ENCODE measurements around the gene MMP27.

MMP27 gene

DNA sequence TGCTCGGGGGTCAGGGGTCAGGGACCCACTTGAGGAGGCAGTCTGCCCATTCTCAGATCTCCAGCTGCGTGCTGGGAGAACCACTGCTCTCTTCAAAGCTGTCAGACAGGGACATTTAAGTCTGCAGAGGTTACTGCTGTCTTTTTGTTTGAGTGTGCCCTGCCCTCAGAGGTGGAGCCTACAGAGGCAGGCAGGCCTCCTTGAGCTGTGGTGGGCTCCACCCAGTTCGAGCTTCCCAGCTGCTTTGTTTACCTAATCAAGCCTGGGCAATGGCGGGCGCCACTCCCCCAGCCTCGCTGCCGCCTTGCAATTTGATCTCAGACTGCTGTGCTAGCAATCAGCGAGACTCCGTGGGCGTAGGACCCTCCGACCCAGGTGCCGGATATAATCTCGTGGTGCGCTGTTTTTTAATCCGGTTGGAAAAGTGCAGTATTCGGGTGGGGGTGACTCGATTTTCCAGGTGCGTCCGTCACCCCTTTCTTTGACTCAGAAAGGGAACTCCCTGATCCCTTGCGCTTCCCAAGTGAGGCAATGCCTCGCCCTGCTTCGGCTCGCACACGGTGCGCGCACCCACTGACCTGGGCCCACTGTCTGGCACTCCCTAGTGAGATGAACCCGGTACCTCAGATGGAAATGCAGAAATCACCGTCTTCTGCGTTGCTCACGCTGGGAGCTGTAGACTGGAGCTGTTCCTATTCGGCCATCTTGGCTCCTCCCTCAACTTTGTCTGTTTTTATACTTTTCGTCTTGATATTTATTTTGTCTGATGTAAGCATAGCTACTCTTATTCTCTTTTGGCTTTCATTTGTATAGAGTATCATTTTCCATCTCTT is 41.4 kb upstream of the MMP27 start:
- TF ChIP-seq, protein P1, sequence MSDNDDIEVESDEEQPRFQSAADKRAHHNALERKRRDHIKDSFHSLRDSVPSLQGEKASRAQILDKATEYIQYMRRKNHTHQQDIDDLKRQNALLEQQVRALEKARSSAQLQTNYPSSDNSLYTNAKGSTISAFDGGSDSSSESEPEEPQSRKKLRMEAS (IDR thresholded peaks at IDR 0.05): 0 out of 2 replicates have a peak, but pooled peaks have one; percentile 26
- peak; percentile 73 for TF ChIP-seq EGR1 (IDR thresholded peaks at IDR 0.05)
- peak; percentile 54; the same call in 1 of the 2 replicates for TF ChIP-seq YY1 (IDR thresholded peaks at IDR 0.05; ENCODE audit: low read depth)

DNA sequence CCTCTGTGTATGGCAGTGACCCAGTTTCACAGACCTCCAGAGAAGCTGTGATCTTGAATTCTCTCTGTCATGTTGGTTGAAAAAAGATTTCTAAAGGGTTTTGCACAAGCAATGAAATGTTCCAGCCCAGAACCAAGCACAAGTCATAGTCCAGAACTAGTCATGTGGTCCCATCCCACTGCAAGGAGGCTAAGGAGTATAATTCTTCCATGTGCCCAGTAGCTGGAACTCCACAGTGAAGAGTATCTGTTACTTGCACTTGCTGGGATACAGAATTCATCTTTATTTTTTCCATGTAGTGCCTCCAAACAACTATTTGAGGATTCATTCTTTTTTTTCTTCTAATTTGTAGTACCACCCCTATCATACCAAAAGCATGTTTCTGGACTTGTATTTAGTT is 29.1 kb upstream of the MMP27 start:
- TF ChIP-seq YY1 (IDR thresholded peaks at IDR 0.05; ENCODE audit: low read depth): no peak
- no peak for TF ChIP-seq FOXM1 (IDR thresholded peaks at IDR 0.05; ENCODE audit: borderline replicate concordance, low read depth)
- no peak for TF ChIP-seq TCF12 (IDR thresholded peaks at IDR 0.05; ENCODE audit: low read depth)
- no peak for TF ChIP-seq CEBPB (IDR thresholded peaks at IDR 0.05)
- no peak for TF ChIP-seq RAD21 (IDR thresholded peaks at IDR 0.05; ENCODE audit: low read depth)
- TF ChIP-seq EP300 (IDR thresholded peaks at IDR 0.05; ENCODE audit: borderline replicate concordance): no peak
- TF ChIP-seq, protein P2, sequence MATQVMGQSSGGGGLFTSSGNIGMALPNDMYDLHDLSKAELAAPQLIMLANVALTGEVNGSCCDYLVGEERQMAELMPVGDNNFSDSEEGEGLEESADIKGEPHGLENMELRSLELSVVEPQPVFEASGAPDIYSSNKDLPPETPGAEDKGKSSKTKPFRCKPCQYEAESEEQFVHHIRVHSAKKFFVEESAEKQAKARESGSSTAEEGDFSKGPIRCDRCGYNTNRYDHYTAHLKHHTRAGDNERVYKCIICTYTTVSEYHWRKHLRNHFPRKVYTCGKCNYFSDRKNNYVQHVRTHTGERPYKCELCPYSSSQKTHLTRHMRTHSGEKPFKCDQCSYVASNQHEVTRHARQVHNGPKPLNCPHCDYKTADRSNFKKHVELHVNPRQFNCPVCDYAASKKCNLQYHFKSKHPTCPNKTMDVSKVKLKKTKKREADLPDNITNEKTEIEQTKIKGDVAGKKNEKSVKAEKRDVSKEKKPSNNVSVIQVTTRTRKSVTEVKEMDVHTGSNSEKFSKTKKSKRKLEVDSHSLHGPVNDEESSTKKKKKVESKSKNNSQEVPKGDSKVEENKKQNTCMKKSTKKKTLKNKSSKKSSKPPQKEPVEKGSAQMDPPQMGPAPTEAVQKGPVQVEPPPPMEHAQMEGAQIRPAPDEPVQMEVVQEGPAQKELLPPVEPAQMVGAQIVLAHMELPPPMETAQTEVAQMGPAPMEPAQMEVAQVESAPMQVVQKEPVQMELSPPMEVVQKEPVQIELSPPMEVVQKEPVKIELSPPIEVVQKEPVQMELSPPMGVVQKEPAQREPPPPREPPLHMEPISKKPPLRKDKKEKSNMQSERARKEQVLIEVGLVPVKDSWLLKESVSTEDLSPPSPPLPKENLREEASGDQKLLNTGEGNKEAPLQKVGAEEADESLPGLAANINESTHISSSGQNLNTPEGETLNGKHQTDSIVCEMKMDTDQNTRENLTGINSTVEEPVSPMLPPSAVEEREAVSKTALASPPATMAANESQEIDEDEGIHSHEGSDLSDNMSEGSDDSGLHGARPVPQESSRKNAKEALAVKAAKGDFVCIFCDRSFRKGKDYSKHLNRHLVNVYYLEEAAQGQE (IDR thresholded peaks at IDR 0.05; ENCODE audit: low read depth): no peak
- TF ChIP-seq ZBTB7A (IDR thresholded peaks at IDR 0.05; ENCODE audit: low read depth): no peak
- TF ChIP-seq, protein P3, sequence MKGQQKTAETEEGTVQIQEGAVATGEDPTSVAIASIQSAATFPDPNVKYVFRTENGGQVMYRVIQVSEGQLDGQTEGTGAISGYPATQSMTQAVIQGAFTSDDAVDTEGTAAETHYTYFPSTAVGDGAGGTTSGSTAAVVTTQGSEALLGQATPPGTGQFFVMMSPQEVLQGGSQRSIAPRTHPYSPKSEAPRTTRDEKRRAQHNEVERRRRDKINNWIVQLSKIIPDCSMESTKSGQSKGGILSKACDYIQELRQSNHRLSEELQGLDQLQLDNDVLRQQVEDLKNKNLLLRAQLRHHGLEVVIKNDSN (IDR thresholded peaks at IDR 0.05): no peak
- no peak for TF ChIP-seq TAF1 (IDR thresholded peaks at IDR 0.05; ENCODE audit: low read depth)
- TF ChIP-seq CREB1 (IDR thresholded peaks at IDR 0.05; ENCODE audit: low read depth): no peak
- TF ChIP-seq, protein P1 (IDR thresholded peaks at IDR 0.05): no peak
- TF ChIP-seq TEAD4 (IDR thresholded peaks at IDR 0.05): no peak
- no peak for TF ChIP-seq NFIC (IDR thresholded peaks at IDR 0.05)
- no peak for TF ChIP-seq EGR1 (IDR thresholded peaks at IDR 0.05)

DNA sequence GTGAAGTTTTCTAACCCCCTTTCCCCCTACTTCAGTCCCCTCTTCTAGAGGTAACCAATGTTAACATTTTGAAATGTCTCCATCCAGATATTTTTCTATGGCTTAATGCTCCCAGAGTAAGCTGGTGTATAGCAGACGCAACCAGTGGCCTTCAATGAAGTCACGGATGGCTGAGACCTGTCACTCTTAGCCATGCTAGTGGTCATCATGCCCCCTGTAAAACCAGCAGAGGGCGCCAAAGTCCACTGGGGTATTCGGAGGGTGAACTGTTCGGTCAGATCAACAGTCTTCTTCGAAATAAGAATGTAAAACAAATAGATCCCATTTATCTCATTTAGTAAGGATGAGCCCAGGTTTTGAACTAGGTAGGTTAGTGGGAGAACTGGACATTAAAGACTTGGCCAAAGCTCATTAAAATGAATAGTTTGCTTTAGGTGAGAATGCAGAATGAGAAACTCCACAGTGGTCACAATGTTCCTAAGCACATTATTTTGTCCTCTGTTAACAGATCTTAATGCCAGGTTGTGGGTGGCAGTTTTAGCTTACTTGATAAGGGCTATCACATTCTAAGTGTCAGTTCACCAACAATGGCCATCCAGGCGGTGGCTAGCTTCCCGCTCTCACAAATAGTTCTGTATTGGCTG is 27.8 kb upstream of the MMP27 start:
- TF ChIP-seq, protein P2 (IDR thresholded peaks at IDR 0.05; ENCODE audit: low read depth): no peak
- no peak for TF ChIP-seq CREB1 (IDR thresholded peaks at IDR 0.05; ENCODE audit: low read depth)
- no peak for TF ChIP-seq EGR1 (IDR thresholded peaks at IDR 0.05)
- TF ChIP-seq ZBTB7A (IDR thresholded peaks at IDR 0.05; ENCODE audit: low read depth): no peak
- peak; percentile 88 for TF ChIP-seq RAD21 (IDR thresholded peaks at IDR 0.05; ENCODE audit: low read depth)
- TF ChIP-seq, protein P3 (IDR thresholded peaks at IDR 0.05): no peak
- TF ChIP-seq TCF12 (IDR thresholded peaks at IDR 0.05; ENCODE audit: low read depth): no peak

DNA sequence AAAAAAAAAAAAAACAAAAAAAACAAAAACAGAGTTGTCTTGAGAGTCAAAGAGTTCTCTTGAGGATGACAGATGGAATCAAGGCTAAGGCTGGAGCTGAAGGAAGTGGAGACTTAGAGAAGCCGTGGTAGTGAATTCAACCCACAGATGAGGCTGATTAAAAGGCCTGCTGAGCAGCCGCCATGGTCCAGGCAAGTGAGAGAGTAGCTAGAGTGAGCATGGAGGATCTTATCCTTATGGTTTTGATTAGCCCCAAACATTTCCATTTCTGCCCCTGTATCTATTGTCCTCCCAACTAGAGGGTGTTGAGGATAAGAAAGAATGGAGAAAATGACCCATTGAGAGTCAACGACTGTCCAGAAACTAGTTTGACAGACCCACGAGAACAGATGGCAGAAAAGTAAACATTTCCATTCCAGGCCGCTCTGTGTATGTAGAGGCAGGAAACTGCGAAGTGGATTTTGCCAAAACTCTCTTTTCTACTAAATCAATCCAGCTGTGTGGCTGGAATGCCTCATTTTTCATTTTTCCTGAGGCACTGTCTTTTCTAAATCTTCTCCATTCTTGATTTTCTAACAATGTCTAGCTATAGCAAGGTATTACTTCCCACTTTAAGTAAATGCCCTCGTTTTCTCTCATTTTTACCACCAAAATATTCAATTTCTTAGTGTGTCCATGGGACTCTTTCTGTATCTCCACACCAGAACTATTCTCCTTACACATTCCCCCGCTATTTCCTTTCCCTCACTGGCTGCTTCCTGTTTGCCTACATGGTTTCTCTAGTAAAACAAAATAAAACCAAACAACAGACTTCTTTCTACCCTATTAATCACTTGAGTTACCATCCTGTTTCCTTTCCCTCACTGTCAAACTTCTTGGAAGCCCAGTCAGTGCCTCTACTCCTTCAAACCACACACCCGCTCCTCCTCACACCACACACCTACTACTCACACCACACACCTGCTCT is 24.6 kb upstream of the MMP27 start:
- TF ChIP-seq RAD21 (IDR thresholded peaks at IDR 0.05; ENCODE audit: low read depth) (no peak), ZBTB7A (IDR thresholded peaks at IDR 0.05; ENCODE audit: low read depth) (no peak), NFIC (IDR thresholded peaks at IDR 0.05) (no peak), TEAD4 (IDR thresholded peaks at IDR 0.05) (no peak)

DNA sequence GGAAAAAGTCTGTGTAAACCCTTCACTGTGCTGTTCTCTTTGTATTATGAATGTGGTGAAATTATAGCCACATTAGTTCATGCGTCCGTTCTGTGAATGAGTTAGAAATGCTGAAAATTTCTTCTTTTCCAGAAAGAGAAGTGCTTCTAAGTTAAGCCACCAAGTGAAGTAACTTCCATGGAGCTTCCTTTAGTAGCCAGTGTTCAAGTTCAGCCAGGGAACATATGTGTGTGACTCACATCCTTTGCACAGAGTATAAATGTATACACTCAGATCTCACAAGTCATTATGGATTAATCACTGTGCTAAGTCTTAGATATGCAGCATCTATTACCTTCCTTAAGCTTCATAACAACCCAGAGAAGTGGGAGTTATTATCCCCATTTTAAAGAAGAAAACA is 22.3 kb upstream of the MMP27 start:
- TF ChIP-seq NFIC (IDR thresholded peaks at IDR 0.05) (no peak), TAF1 (IDR thresholded peaks at IDR 0.05; ENCODE audit: low read depth) (no peak)

All from Ishikawa (cell line).